Measurements from ENCODE around the gene SRP68. TPM values are rescaled to one million over a fixed set of nuclear protein-coding genes. Genes with fewer than 3 reads are reported as not detected.

Gene SRP68
- total RNA-seq, 1 experiment from 2014 or later: 113 TPM

DNA sequence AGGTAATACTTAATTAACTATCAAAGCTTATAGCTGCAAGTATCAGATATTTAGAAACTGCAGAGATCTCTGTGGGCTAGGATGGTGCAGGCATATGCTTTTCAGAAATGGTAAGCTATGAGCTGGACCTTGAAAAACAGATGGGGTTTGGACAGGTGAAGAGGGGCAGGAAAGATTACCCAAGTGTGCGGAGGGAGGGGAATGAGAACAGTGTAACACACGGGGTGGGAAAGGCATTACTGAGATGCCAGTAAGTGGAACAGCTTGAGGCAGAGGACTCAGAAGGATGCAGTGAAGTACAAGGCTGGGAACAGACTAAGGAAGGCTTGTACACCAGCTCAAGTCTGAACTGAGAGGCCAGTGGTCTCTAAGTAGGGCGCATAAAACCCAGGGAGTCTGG is 23.1 kb downstream of the SRP68 start:
- POLR2A ChIA-PET: no interaction called here
- Mint-ChIP-seq H3K4me3 (ENCODE audit: unreplicated experiment) (no peak overlapping the region), H3K9me3 (ENCODE audit: unreplicated experiment) (no peaks in the 10 kb centered on the region), H3K27ac (ENCODE audit: unreplicated experiment) (no peak overlapping the region), H3K36me3 (ENCODE audit: insufficient read depth, unreplicated experiment) (peaks cover 93% of the 10 kb centered on the region), H3K4me1 (ENCODE audit: low read depth, unreplicated experiment) (peaks cover 9% of the 10 kb centered on the region), H3K27me3 (ENCODE audit: insufficient read depth, unreplicated experiment) (no peaks in the 10 kb centered on the region)
- TF ChIP-seq, protein P1, sequence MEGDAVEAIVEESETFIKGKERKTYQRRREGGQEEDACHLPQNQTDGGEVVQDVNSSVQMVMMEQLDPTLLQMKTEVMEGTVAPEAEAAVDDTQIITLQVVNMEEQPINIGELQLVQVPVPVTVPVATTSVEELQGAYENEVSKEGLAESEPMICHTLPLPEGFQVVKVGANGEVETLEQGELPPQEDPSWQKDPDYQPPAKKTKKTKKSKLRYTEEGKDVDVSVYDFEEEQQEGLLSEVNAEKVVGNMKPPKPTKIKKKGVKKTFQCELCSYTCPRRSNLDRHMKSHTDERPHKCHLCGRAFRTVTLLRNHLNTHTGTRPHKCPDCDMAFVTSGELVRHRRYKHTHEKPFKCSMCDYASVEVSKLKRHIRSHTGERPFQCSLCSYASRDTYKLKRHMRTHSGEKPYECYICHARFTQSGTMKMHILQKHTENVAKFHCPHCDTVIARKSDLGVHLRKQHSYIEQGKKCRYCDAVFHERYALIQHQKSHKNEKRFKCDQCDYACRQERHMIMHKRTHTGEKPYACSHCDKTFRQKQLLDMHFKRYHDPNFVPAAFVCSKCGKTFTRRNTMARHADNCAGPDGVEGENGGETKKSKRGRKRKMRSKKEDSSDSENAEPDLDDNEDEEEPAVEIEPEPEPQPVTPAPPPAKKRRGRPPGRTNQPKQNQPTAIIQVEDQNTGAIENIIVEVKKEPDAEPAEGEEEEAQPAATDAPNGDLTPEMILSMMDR (IDR thresholded peaks at IDR 0.05; ENCODE audit: insufficient read depth in 1 of 2, low read depth in 1 of 2, low read length in 1 of 2, severe bottlenecking in 1 of 2, unreplicated experiment in 1 of 2): no peak
- no peak for DNase-seq
- intact Hi-C loops (cut with micrococcal nuclease; ENCODE audit: unreplicated experiment): no loop called here
- peaks cover 2% of the 10 kb centered on the region for H3K36me3 ChIP-seq (ENCODE audit: control insufficient read depth, insufficient read depth, low read length)
- H3K9me3 ChIP-seq: no peaks in the 10 kb centered on the region
- H3K27me3 ChIP-seq (replicated peaks; ENCODE audit: control insufficient read depth, insufficient read depth, low read length): no peaks in the 10 kb centered on the region
- no peak overlapping the region for H3K4me3 ChIP-seq (ENCODE audit: low read depth, low read length)
- BruUV-seq (replicated peaks): no TSS peak
- H3K4me1 ChIP-seq: peaks cover 9% of the 10 kb centered on the region
- CTCF ChIA-PET: interaction anchor here (0.5 to 0.7 kb wide), 2 partner anchors 130 to 172 kb away, joined by 3 read pairs; no protein-coding TSS in a partner anchor

DNA sequence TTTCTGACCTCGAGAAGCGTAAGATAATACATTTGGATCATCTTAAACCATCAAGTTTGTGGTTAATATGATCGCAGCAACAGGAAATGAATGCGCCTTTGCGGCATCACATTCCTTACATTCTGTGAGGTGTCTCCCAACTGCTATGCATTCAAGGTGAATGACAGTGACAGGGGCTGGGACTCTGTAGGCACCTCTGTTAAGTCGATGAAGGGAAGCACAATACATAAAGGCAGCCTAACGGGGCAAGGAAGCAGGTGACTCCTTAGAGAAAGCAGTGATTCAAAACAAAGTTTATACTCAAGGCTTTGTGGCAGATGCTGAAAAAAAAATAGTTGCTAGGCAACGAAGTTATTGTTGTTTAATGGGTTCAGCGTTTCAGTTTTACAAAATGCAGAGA is 23.6 kb downstream of the SRP68 start:
- H3K4me3 Mint-ChIP-seq (ENCODE audit: unreplicated experiment): no peak overlapping the region
- BruUV-seq (replicated peaks): no TSS peak
- no peaks in the 10 kb centered on the region for H3K9me3 Mint-ChIP-seq (ENCODE audit: unreplicated experiment)
- POLR2A ChIA-PET: no interaction called here
- no peaks in the 10 kb centered on the region for H3K27me3 Mint-ChIP-seq (ENCODE audit: insufficient read depth, unreplicated experiment)
- peaks cover 3% of the 10 kb centered on the region for H3K36me3 ChIP-seq (ENCODE audit: control insufficient read depth, insufficient read depth, low read length)
- no peak overlapping the region for H3K4me3 ChIP-seq (ENCODE audit: low read depth, low read length)
- H3K9me3 ChIP-seq: no peaks in the 10 kb centered on the region
- TF ChIP-seq, protein P1 (IDR thresholded peaks at IDR 0.05; ENCODE audit: insufficient read depth in 1 of 2, low read depth in 1 of 2, low read length in 1 of 2, severe bottlenecking in 1 of 2, unreplicated experiment in 1 of 2): no peak
- H3K36me3 Mint-ChIP-seq (ENCODE audit: insufficient read depth, unreplicated experiment): peaks cover 93% of the 10 kb centered on the region
- CTCF ChIA-PET: interaction anchor here (0.7 kb wide), 1 partner anchor 171 kb away, joined by 3 read pairs; no protein-coding TSS in a partner anchor
- H3K27me3 ChIP-seq (replicated peaks; ENCODE audit: control insufficient read depth, insufficient read depth, low read length): no peaks in the 10 kb centered on the region
- intact Hi-C loops (cut with micrococcal nuclease; ENCODE audit: unreplicated experiment): no loop called here
- H3K27ac Mint-ChIP-seq (ENCODE audit: unreplicated experiment): no peak overlapping the region
- peaks cover 4% of the 10 kb centered on the region for H3K4me1 Mint-ChIP-seq (ENCODE audit: low read depth, unreplicated experiment)
- no peak for DNase-seq
- peaks cover 4% of the 10 kb centered on the region for H3K4me1 ChIP-seq

DNA sequence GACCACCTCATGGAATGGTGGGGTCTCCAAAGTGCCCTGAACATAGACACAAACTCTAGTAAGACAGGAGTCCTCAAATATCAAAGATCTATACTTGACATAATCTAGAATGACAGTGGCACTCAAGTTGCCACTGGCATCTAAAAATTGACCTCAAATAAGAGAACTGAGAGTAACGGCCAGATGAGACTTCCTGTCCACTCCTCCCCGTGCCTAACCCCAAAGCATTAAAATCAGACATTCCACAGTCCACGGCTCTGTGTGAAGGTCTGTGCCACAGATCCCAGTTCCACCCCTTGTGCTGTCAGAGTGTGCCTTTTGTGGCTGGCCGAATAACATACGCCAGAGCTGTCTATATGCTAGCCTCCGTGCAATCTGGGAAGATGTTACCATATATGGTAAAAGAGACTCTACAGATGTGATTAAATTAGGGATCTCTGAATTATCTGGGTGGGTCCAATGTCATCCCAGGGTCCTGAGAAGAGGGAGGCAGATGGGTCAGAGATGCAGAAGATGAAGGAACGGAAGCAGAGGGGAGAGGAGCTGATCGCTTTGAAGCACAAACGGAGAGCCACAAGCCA is 24.2 kb downstream of the SRP68 start:
- Mint-ChIP-seq H3K9me3 (ENCODE audit: unreplicated experiment) (no peaks in the 10 kb centered on the region), H3K27ac (ENCODE audit: unreplicated experiment) (no peak overlapping the region), H3K27me3 (ENCODE audit: insufficient read depth, unreplicated experiment) (no peaks in the 10 kb centered on the region), H3K4me3 (ENCODE audit: unreplicated experiment) (no peak overlapping the region), H3K36me3 (ENCODE audit: insufficient read depth, unreplicated experiment) (peaks cover 93% of the 10 kb centered on the region), H3K4me1 (ENCODE audit: low read depth, unreplicated experiment) (no peaks in the 10 kb centered on the region)
- Histone ChIP-seq H3K4me1 (no peaks in the 10 kb centered on the region), H3K9me3 (no peaks in the 10 kb centered on the region), H3K36me3 (ENCODE audit: control insufficient read depth, insufficient read depth, low read length) (peaks cover 3% of the 10 kb centered on the region), H3K27me3 (replicated peaks; ENCODE audit: control insufficient read depth, insufficient read depth, low read length) (no peaks in the 10 kb centered on the region), H3K4me3 (ENCODE audit: low read depth, low read length) (no peak overlapping the region)
- DNase-seq: no peak
- intact Hi-C loops (cut with micrococcal nuclease; ENCODE audit: unreplicated experiment): no loop called here
- POLR2A ChIA-PET: no interaction called here
- BruUV-seq (replicated peaks): no TSS peak
- CTCF ChIA-PET: interaction anchor here (0.6 kb wide), 1 partner anchor 154 kb away, joined by 4 read pairs; no protein-coding TSS in a partner anchor
- TF ChIP-seq, protein P1 (IDR thresholded peaks at IDR 0.05; ENCODE audit: insufficient read depth in 1 of 2, low read depth in 1 of 2, low read length in 1 of 2, severe bottlenecking in 1 of 2, unreplicated experiment in 1 of 2): no peak
